HG03342 (cell line): ENCODE measurements around the gene DNAAF5.
"Not testable (repeated sequence)": the region's sequence is repeated elsewhere in the genome, so short reads cannot be mapped to it uniquely, and the experiment has no call there.

Experiments used
- ATAC-seq: cut with Tn5 transposase; IDR thresholded peaks from one replicate; pipeline ENCODE4 v1.9.1; 2021; ENCODE audit warnings: mild to moderate bottlenecking, moderate library complexity; ENCODE audit not compliant: unreplicated experiment

Gene DNAAF5

GRCh38 chr7:729140-730000 lies 2.9 kb downstream of the DNAAF5 start:
- no peak for ATAC-seq

GRCh38 chr7:730501-731439 lies 4.3 kb downstream of the DNAAF5 start:
- no peak for ATAC-seq

GRCh38 chr7:731440-732085 lies 5.1 kb downstream of the DNAAF5 start:
- no peak for ATAC-seq

GRCh38 chr7:732094-732541 lies 5.6 kb downstream of the DNAAF5 start:
- no peak for ATAC-seq

GRCh38 chr7:732556-732955 lies 6.1 kb downstream of the DNAAF5 start:
- no peak for ATAC-seq

GRCh38 chr7:734214-734613 lies 7.7 kb downstream of the DNAAF5 start:
- ATAC-seq = no peak

- no peak for ATAC-seq
Observed at GRCh38 chr7:734808-735207, 8.3 kb downstream of the DNAAF5 start.

GRCh38 chr7:738241-738640 lies 11.7 kb downstream of the DNAAF5 start:
- no peak for ATAC-seq

GRCh38 chr7:738723-739454 lies 12.4 kb downstream of the DNAAF5 start:
- no peak for ATAC-seq

GRCh38 chr7:739455-739982 lies 13.0 kb downstream of the DNAAF5 start:
- no peak for ATAC-seq

GRCh38 chr7:739983-740942 lies 13.8 kb downstream of the DNAAF5 start:
- ATAC-seq = no peak

GRCh38 chr7:741191-741671 lies 14.7 kb downstream of the DNAAF5 start:
- ATAC-seq = no peak

GRCh38 chr7:741850-742249 lies 15.4 kb downstream of the DNAAF5 start:
- ATAC-seq = no peak

- no peak for ATAC-seq
Observed at GRCh38 chr7:742791-743190, 16.3 kb downstream of the DNAAF5 start.

GRCh38 chr7:743341-744127 lies 17.0 kb downstream of the DNAAF5 start:
- not testable (repeated sequence) for ATAC-seq

- not testable (repeated sequence) for ATAC-seq
Observed at GRCh38 chr7:744128-744520, 17.6 kb downstream of the DNAAF5 start.

GRCh38 chr7:744854-745430 lies 18.4 kb downstream of the DNAAF5 start:
- no peak for ATAC-seq
